Endodermal cell (in vitro differentiated cells): ENCODE data around the gene SETD7. TPM values are rescaled to one million over a fixed set of nuclear protein-coding genes. Genes with fewer than 3 reads are reported as not detected.
A peak's percentile ranks its signal among the peaks of the same experiment; 100 is the strongest.

Experiments used
- DNase-seq: peaks from one replicate; pipeline ENCODE4 v3.0.0-alpha.2; 2017
- H3K27ac ChIP-seq: 2 replicates; pipeline ENCODE4 v1.5.1; 2013; ENCODE audit warnings: mild to moderate bottlenecking, low read depth, low read length, moderate library complexity
- H3K27me3 ChIP-seq: 2 replicates; pipeline ENCODE4 v1.6.1; 2013; ENCODE audit warnings: mild to moderate bottlenecking, low read length, moderate library complexity; ENCODE audit not compliant: insufficient read depth, control insufficient read depth, poor library complexity, severe bottlenecking
- H3K36me3 ChIP-seq: 2 replicates; pipeline ENCODE4 v1.7.0; 2013; ENCODE audit warnings: mild to moderate bottlenecking, low read length, moderate library complexity; ENCODE audit not compliant: control insufficient read depth, insufficient read depth
- H3K4me1 ChIP-seq: one replicate; pipeline ENCODE4 v1.7.0; 2013; ENCODE audit warnings: low read length; ENCODE audit not compliant: control insufficient read depth, insufficient read depth
- H3K4me3 ChIP-seq: 2 replicates; pipeline ENCODE4 v1.5.1; 2013; ENCODE audit warnings: mild to moderate bottlenecking, low read length, moderate library complexity
- H3K9ac ChIP-seq: 2 replicates; pipeline ENCODE4 v1.6.1; 2013; ENCODE audit warnings: mild to moderate bottlenecking, low read length, moderate library complexity; ENCODE audit not compliant: poor library complexity, severe bottlenecking; ENCODE audit errors: extremely low read depth
- H3K9me3 ChIP-seq: 2 replicates; pipeline ENCODE4 v1.6.1; 2013; ENCODE audit warnings: mild to moderate bottlenecking, low read length, moderate library complexity; ENCODE audit not compliant: control insufficient read depth
- H3K27ac Mint-ChIP-seq: 2 replicates; pipeline ENCODE4 v1.8.0; 2020; ENCODE audit warnings: mixed read lengths
- H3K27me3 Mint-ChIP-seq: 2 replicates; pipeline ENCODE4 v1.8.0; 2021; ENCODE audit warnings: mild to moderate bottlenecking, mixed read lengths; ENCODE audit not compliant: insufficient read depth
- H3K36me3 Mint-ChIP-seq: 2 replicates; pipeline ENCODE4 v1.8.0; 2020; ENCODE audit warnings: low read depth, mixed read lengths
- H3K4me1 Mint-ChIP-seq: 2 replicates; pipeline ENCODE4 v1.8.0; 2020; ENCODE audit warnings: mixed read lengths
- H3K4me3 Mint-ChIP-seq: 2 replicates; pipeline ENCODE4 v1.8.0; 2020; ENCODE audit warnings: mild to moderate bottlenecking, moderate library complexity, mixed read lengths
- H3K9me3 Mint-ChIP-seq: 2 replicates; pipeline ENCODE4 v1.8.0; 2020; ENCODE audit warnings: mild to moderate bottlenecking, mixed read lengths
- WGBS, 2 experiments: methylation state at CpG; one replicate each; pipeline versions ENCODE4 v1.1.5 to v1.1.7; 2013; ENCODE audit warnings: missing lambda C conversion rate in 2 of 2, mixed read lengths in 1 of 2; ENCODE audit not compliant: insufficient coverage in 1 of 2, insufficient read length in 1 of 2; 5-methylcytosine and 5-hydroxymethylcytosine counted together
- total RNA-seq, 2 donors: library from RNA; stranded (reverse); fragmentation: NEBNext Ultra II Directional in 1 of 2; extraction: Animal tissue kit (Norgen Biotek cat#: 25700) in 1 of 2; gene quantifications; 2 replicates in 1 of 2; 3 replicates in 1 of 2; pipeline ENCODE4 v1.2.1, GENCODE V29; 2021
- TF ChIP-seq, protein P1 (sequence below): fragments of 200-600 bp; sonication (generic); conservative IDR thresholded peaks from 2 replicates; pipeline ENCODE4 v1.5.0; 2021; ENCODE audit warnings: antibody characterized with exemption, mild to moderate bottlenecking

SETD7 gene
- total RNA-seq, 2 donors from 2014 or later: 13.8 to 19.4 TPM

DNA sequence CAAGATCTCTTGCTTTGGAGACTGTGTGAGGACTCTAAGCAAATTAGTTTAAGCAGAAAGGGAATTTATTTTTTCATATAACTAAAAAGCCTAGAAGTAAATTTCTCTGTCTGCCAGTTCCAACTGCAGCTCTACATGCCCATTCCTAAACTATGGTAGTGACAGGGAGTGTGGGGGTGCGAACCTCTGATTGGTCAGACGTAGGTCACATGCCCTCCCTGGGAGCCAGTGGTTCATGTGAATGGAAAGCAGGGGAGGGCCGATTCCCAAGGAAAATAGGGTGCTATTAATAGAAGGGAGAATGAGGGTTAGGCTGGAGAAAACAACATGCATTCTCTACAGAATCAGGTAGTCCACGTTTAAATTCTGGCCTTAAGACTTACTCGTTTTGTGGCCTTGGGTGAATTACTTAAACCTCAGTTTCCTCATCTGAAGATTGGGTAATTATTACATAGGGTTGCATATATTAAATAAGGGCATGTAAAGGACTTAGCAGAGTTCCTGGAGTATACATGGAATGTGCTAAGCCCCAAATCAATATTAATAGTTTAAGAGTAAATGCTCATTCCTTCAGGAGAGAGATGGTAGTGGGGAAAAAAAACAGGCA, 94.9 kb downstream of the SETD7 start:
- Mint-ChIP-seq H3K4me1 (peaks cover 40% of the 10 kb centered on the region), H3K27me3 (no peaks in the 10 kb centered on the region), H3K9me3 (peaks cover 12% of the 10 kb centered on the region), H3K27ac (peak overlapping the region; percentile 77), H3K4me3 (no peak overlapping the region), H3K36me3 (peaks cover 13% of the 10 kb centered on the region)
- Histone ChIP-seq H3K4me3 (no peak overlapping the region), H3K9ac (no peak overlapping the region), H3K4me1 (peaks cover 5% of the 10 kb centered on the region), H3K27me3 (no peaks in the 10 kb centered on the region), H3K9me3 (no peaks in the 10 kb centered on the region), H3K36me3 (peaks cover 4% of the 10 kb centered on the region), H3K27ac (no peak overlapping the region)
- WGBS, 2 experiments: 79 to 88% methylated on average over 5 of the region's 5 CpGs
- TF ChIP-seq, protein P1, sequence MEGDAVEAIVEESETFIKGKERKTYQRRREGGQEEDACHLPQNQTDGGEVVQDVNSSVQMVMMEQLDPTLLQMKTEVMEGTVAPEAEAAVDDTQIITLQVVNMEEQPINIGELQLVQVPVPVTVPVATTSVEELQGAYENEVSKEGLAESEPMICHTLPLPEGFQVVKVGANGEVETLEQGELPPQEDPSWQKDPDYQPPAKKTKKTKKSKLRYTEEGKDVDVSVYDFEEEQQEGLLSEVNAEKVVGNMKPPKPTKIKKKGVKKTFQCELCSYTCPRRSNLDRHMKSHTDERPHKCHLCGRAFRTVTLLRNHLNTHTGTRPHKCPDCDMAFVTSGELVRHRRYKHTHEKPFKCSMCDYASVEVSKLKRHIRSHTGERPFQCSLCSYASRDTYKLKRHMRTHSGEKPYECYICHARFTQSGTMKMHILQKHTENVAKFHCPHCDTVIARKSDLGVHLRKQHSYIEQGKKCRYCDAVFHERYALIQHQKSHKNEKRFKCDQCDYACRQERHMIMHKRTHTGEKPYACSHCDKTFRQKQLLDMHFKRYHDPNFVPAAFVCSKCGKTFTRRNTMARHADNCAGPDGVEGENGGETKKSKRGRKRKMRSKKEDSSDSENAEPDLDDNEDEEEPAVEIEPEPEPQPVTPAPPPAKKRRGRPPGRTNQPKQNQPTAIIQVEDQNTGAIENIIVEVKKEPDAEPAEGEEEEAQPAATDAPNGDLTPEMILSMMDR: no peak
- DNase-seq: peak; percentile 82

DNA sequence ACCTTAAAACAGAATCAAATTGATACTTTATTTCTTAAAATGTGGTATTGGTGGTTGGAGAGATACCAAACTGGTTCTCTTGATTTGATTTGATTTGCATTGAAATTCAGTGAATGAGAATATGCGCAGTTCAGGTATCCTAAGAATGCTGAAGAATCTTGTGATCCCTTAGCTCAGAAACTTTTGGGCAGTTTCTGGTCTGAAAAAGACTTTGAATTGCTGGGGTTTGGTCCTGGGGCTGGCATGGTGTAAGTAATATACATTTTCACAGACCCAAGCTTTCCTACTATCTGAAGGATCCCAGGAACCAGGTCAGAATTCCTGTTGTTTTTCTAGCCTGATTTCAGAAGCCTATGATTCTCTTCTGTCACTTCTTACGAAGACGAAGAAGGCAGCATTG, 95.5 kb downstream of the SETD7 start:
- H3K9me3 Mint-ChIP-seq: peaks cover 12% of the 10 kb centered on the region
- H3K27ac ChIP-seq: no peak overlapping the region
- DNase-seq: peak; percentile 51
- H3K4me1 Mint-ChIP-seq: peaks cover 45% of the 10 kb centered on the region
- TF ChIP-seq, protein P1: no peak
- WGBS, 2 experiments: 97 to 100% methylated on average over 2 to 3 of the region's 3 CpGs
- H3K36me3 ChIP-seq: peaks cover 4% of the 10 kb centered on the region
- peaks cover 5% of the 10 kb centered on the region for H3K4me1 ChIP-seq
- H3K4me3 Mint-ChIP-seq: no peak overlapping the region
- H3K36me3 Mint-ChIP-seq: peaks cover 13% of the 10 kb centered on the region
- H3K27me3 Mint-ChIP-seq: no peaks in the 10 kb centered on the region
- no peaks in the 10 kb centered on the region for H3K27me3 ChIP-seq
- H3K4me3 ChIP-seq: no peak overlapping the region
- H3K9ac ChIP-seq: no peak overlapping the region
- H3K27ac Mint-ChIP-seq: peak overlapping the region; percentile 77
- H3K9me3 ChIP-seq: no peaks in the 10 kb centered on the region

DNA sequence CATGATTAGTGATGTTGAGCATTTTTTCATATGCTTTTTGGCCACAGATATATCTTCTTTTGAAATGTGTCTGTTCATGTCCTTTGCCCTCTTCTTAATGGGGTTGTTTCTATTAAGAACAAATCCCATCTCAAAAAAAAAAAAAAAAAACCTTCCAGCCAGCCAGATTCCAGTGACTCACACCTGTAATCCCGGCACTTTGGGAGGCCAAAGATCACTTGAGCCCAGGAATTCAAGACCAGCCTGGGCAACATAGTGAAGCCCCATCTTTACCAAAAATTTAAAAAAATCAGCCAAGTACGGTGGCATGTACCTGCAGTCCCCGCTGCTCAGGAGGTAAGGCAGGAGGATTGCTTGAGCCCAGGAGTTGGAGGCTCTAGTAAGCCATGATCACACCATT, 97.0 kb downstream of the SETD7 start:
- Mint-ChIP-seq H3K27ac (peak overlapping the region; percentile 50), H3K4me1 (peaks cover 51% of the 10 kb centered on the region), H3K36me3 (peaks cover 11% of the 10 kb centered on the region), H3K9me3 (peaks cover 3% of the 10 kb centered on the region), H3K27me3 (no peaks in the 10 kb centered on the region), H3K4me3 (no peak overlapping the region)
- Histone ChIP-seq H3K36me3 (peaks cover 4% of the 10 kb centered on the region), H3K27ac (no peak overlapping the region), H3K27me3 (no peaks in the 10 kb centered on the region), H3K9ac (no peak overlapping the region), H3K4me3 (peak overlapping the region; percentile 19), H3K4me1 (peaks cover 5% of the 10 kb centered on the region), H3K9me3 (no peaks in the 10 kb centered on the region)
- peak; percentile 62 for DNase-seq
- WGBS, 2 experiments: 86 to 93% methylated on average over 3 of the region's 3 CpGs
- TF ChIP-seq, protein P1: no peak
